Left forelimb (tissue), 1 donor: Measurements from ENCODE around the gene ALKBH2.

Source experiments
- DNase-seq: peaks from one replicate; pipeline ENCODE4 v3.0.0-alpha.2; 2018; ENCODE audit warnings: low spot score

The ALKBH2 gene

DNA sequence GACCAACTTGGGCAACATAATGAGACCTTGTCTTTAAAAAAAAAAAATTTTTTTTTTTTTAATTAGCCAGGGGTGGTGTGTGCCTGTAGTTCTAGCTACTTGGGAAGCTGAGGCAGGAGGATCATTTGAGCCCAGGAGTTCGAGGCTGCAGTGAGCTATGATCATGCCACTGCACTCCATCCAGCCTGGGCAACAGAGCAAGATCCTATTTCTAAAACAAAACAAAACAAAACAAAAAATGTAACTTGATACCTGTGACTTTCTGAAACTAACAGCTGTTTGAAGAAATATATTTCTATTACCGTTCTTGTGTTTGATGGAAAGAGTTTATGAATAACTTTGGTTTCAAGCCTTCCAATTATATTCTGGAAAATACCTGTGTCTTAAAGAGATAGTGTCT lies 21.4 kb upstream of the ALKBH2 start:
- DNase-seq: no peak

DNA sequence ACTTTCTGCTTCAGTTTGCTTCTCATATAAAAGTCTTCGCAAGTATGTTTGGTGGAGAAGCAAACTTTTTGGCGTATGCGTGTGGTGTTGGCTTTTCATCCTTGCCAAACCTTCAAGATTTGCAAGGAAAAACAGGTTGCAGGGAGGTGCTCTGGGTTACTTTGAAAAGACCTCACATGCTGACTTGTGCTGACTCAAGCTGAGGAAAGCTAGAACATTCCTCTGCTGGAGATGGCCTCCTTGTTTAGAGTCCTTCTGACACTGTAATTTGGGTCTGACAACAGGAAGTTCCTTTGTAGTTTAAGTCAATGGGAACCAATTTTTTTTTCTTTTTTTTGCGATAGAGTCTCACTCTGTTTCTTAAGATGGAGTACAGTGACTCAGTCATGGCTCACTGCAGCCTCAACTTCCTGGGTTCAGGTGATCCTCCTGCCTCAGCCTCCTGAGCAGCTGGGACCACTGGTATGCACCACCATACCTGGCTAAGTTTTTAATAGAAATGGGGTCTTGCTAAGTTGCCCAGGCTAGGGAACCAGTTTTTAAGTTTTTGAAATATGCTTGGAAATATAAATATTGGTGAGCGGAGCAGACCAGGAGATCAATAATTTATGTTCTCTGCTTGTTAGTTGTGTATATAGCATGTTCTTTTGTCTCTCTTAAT lies 20.5 kb upstream of the ALKBH2 start:
- DNase-seq: no peak

DNA sequence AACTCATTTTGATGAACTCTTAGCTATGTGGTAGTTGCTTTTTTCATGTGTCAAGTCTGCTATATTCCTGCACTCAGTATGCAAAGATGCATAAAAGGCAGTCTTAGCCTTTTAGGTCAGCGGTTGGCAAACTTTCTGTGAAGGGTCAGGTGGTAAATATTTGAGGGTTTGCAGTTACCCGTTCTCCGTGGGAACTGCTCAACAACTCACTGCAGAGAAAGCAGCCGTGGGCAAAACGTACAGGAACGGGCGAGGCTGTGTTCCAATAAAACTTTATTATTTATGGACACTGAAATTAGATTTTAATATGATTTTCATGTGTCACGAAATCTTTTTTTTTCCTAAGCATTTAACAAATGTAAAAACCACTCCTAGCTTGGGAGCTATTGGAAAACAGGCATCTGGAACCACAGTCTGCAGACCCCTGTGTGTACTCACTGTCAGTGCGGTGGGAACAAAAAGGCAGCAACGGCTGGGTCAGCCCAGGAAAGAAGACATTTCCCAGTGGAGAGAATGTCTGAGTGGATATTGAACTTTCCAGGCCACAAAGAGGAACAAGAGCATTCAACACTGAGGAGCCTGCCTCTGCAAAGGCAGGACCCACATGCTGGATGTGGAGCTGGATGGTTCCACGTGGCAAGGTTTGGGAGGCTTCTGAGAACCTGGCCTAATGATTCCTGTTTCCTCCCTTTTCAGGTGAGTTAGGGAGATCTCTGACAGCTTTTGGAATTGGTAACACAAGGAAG lies 19.6 kb upstream of the ALKBH2 start:
- no peak for DNase-seq

DNA sequence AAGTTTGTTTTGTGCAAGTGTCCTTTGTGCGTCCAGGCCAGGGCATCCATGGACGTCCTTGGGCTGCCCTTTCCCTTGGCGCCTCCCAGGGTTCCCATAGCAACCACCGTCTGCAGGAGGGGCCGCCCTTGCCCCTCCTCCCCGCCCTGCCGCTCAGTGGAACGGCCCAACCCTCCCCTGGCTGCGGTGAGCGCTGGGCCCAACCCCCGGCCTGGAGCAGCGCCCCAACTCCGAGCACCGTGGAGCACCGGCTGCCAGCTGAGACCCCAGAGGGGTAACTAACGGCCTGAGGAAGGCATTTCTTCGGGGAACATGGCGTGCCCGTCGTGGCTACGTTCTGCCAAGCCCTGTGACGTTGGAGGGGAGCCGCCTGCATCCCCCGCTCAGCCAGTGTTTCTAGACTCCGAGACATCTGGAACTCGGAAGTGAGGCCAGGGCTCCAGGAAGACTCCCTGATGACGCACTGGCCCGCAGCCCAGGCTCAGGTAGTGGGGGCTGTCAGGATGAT lies 17.8 kb upstream of the ALKBH2 start:
- DNase-seq: peak; percentile 89

DNA sequence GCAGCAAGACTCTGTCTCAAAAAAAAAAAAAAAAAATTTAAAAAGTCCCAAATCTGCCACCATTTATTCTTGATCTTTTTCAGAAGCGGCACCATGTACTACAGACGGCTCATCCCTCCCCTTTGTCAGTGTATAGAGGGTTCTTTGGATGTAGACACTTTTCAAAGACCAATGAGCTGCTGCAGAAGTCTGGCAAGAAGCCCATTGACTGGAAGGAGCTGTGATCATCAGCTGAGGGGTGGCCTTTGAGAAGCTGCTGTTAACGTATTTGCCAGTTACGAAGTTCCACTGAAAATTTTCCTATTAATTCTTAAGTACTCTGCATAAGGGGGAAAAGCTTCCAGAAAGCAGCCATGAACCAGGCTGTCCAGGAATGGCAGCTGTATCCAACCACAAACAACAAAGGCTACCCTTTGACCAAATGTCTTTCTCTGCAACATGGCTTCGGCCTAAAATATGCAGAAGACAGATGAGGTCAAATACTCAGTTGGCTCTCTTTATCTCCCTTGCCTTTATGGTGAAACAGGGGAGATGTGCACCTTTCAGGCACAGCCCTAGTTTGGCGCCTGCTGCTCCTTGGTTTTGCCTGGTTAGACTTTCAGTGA lies 16.6 kb upstream of the ALKBH2 start:
- no peak for DNase-seq

DNA sequence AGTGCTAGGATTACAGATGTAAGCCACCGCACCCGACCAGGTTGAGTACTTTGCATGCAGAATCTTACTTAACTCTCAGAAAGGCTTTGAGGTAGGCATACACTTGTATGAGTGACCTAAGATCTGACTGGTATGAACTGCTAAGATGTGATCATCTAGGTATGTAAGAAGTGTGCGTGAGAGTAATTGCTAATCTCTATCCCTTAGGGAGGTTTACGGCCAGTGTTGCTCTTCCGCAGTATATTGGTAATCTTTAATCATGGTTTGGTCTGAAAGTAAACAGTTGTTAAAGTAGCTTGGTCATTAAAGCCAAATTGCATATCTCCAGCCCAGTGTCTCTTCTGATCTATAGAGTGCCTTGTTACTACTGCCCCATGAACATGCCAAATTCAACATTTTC lies 11.9 kb upstream of the ALKBH2 start:
- no peak for DNase-seq

DNA sequence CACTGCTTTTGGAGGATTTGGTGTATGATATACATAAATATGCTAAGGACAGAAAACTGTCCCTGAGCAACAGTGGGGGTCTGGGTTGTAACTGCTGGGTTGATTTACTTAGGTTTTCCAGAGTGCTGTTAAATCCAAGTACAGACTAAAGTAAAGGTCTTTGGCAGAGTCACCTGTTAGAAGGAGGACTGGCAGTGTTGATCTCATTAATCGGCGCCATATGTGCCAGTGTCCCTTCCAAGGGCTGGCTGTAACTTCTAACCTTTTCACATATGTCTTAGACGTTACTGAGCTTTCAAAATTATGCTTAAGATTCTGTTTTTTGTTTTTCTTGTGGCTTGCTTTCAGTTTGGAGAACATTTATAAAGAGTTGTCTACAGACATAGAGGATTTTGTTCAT lies 9.2 kb upstream of the ALKBH2 start:
- no peak for DNase-seq

DNA sequence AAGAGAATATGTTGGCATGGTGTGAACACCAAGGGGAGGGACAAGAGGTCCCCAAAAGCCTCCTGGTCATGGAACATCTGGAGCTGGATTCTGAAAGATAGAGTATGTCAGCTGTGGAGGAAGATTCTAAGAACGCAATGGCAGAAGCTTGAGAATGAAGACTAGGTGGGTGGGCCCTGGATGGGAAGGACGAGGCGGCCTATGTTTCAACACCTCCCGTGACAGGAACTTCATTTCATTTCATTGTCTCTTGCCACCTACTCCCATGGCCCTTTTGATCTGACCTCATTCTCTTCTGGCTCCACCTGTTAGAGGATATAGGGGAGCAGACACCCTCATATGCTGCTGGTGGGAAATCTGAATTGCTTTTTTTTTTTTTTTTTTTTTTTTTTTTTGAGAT lies 7.5 kb upstream of the ALKBH2 start:
- no peak for DNase-seq

DNA sequence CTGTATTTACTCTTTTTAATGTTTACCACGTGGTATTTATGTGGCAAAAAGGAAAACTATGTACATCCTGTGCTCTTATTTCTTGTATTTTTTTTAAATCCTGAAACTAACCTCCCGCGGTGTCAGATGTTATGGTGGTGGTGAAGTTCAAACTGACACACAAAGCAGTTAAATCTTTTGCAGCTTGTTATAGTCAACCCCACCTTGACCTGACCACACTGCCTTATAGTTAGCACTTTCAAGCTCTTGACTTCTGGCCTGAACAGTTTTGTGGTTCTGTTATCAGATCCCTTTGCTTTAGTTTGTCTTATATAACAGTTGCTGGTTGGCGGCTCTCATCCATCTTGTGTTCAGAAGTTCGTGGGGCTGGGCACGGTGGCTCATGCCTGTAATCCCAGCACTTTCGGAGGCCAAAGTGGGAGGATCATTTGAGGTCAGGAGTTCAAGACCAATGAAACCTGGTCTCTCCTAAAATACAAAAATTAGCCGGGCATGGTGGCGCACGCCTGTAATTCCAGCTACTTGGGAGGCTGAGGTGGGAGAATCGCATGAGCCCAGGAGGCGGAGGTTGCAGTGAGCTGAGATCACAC lies 6.3 kb upstream of the ALKBH2 start:
- DNase-seq: no peak

DNA sequence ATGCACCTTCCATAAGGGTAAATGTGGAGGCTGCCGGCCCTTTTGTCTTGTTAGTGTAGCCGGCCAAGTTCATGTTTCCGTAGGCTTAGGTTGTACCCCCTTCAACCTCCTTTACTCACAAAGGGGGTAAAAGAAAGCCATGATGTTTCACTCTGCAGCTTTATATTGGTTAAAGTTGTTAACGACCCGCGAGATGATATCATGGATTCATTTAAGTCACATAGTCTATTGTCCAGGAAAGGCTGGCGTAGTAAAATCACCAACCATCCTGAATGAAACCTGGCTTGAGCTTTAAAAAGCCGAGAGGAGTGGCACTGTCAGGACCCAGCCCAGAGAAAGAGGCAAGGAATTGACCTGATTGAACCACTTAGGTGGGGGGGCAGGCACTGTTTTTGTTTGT lies 5.4 kb upstream of the ALKBH2 start:
- DNase-seq: no peak

DNA sequence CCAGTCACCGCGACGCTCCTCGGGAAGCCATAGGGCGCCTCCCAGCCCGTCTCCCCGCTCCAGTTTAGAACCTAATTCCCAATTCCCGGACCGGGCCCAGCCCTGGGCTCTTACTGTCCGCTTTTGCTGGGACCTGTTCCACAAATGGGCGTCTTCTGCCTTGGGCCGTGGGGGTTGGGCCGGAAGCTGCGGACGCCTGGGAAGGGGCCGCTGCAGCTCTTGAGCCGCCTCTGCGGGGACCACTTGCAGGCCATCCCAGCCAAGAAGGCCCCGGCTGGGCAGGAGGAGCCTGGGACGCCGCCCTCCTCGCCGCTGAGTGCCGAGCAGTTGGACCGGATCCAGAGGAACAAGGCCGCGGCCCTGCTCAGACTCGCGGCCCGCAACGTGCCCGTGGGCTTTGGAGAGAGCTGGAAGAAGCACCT lies 4.9 kb upstream of the ALKBH2 start:
- no peak for DNase-seq

DNA sequence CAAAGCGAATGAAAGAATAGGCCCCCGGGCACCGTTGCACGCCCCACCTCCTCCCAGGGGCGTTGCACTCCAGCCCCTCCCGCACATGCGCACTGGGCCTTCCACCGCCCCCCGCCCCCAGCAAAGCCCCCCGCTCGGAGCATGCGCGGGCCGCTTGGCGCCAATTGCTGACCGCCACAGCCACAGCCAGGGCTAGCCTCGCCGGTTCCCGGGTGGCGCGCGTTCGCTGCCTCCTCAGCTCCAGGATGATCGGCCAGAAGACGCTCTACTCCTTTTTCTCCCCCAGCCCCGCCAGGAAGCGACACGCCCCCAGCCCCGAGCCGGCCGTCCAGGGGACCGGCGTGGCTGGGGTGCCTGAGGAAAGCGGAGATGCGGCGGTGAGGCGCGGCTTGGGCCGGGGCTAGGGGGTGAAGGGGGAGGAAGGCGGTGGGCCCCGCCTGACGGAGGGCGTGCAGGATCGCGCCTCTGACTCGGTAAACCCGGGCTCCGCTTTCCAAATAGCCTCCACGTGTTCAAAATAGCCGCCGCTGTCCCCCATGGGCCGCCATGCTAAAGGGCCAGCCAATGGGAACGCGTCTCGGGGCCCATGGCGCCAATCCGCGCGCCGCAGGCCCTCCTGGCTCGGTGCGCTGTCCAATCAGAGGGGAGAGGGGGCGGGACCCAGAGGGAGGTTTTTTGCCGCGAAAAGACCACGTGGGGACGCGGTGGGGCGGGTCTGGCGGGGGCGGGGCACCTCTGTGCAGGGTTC lies 4.3 kb upstream of the ALKBH2 start, which contains the start of gene UNG:
UNG (plus strand) TSS at position 163 of the 748 bp plus-strand sequence; CDS start at position 246, 83 bp downstream.
- peak; percentile 99 for DNase-seq

DNA sequence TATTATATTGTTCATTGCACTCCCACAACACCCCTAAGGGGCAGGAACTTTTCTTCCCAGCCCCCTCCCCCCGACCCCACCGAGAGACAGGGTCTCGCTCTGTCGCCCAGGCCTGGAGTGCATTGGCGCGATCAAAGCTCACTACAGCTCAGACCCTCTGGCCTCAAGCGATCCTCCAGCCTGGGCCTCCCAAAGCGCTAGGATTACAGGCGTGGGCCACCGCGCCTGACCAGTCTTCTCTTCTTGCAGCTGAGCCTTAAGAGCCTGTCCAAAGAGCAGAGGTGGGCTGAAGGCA lies 3.8 kb upstream of the ALKBH2 start:
- no peak for DNase-seq

DNA sequence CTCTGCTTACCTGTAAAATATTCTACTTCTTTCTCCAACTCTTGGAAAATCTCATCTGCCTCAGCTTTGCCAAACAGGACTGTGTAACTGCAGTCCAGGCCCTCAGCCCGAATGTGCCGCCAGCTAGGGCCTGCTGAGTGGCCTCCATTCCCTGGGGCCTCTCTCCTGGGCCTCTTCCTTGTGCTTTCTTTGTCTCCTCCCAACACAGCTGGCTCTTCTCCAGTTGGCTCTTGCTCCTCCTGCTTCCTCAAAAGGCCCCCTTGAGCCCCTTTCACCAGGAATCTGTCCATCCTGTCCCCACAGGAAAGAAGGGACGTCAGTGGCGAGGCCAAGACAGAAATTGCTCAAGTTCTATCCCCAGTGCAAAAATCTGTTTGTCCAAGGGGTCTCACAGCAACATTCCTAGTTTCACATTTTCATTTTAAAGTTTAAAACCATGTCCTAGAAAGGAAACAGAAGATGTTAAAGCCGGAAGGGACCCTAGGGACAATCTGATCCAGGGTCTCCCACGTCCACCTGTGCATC lies 713 bp downstream of the ALKBH2 start:
- no peak for DNase-seq

DNA sequence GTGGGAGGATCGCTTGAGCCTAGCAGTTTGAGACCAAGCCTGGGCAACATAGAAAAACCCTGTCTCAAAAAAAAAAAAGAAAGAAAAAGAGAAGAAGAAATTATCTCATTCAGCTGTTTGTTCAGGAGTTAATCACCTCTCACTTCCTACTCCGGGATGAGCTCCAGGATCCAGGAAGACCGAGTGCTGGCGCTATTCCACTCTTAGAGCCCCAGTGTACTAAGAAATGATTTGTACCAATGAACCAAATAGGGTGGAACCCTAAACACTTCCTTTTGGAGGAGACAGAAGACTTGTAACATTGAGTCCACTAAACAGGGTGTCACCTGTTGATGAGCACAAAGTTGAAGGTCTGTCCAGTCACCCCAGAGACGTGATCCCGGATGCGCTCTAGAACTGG lies 3.6 kb downstream of the ALKBH2 start:
- DNase-seq: no peak

DNA sequence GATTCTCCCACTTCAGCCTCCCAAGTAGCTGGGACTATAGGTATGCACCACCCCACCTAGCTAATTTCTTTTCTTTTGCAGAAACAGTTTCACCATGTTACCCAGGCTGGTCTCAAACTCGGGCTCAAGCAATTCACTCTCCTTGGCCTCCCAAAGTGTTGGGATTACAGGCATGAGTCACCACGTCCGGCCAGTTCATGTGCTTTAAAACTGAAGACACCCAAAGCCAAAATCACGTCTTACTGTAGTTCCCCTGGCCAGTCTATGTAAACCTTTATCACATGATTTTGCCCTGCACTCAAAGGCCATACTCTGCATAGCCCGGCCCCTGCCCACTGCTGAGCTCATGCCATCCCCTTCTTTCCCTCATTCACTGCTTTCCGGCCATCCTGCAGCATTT lies 4.5 kb downstream of the ALKBH2 start:
- DNase-seq: no peak

DNA sequence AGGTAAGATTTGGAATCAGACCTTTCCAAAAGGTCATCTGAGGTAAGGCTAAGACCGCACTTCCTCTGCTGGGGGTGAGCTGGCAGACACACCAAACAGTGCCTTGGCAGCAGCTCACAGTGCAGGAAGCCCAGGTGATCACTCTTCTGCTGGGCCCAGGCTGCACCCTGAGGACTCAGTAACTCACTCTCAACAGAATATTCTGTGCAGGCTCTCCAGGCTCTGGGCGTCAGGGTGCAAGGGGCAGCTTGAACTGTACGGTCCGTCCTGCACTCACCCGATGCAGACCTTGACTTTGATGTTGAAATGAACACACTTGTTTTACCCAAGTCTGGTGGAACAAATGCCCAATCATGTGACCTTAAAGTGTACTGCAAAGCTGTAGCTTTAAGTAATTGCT lies 6.0 kb downstream of the ALKBH2 start:
- DNase-seq: no peak

DNA sequence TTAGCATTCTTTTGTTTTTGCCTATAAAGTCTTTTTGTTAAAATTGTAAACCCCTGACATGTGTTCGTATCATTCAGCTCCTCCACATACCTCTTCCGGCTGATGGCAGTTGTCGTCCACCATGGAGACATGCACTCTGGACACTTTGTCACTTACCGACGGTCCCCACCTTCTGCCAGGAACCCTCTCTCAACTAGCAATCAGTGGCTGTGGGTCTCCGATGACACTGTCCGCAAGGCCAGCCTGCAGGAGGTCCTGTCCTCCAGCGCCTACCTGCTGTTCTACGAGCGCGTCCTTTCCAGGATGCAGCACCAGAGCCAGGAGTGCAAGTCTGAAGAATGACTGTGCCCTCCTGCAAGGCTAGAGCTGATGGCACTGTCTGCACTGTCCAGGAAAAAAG lies 7.7 kb downstream of the ALKBH2 start:
- DNase-seq: no peak

DNA sequence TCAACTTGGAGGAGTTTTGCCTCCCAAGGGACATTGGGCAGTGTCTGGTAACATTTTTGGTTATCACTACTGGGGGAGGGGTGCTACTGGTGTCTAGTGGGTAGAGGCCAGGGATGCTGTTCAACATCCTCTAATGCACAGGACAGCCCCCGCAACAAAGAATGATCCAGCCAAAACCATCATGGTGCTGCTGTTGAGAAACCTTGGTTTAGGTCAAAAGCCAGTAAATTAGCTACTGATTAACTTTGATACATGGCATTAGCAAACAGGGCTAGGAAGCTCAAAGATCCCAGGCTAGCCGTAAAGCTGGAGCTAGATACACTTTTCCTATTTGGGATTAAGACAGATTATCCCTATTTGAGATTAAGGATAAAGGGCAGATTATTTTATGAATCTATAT lies 8.8 kb downstream of the ALKBH2 start:
- DNase-seq: no peak

DNA sequence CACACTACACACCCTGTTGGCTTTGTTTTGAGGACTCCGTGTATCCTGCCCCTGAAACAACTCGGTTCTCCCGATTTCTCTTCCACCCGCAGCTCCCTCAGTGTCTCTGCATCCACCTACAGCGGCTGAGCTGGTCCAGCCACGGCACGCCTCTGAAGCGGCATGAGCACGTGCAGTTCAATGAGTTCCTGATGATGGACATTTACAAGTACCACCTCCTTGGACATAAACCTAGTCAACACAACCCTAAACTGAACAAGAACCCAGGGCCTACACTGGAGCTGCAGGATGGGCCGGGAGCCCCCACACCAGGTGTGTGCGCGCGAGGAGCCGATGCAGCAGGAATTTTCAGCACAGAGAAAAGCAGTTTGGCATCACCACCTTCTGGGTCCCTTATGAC lies 10.5 kb downstream of the ALKBH2 start:
- DNase-seq: no peak

DNA sequence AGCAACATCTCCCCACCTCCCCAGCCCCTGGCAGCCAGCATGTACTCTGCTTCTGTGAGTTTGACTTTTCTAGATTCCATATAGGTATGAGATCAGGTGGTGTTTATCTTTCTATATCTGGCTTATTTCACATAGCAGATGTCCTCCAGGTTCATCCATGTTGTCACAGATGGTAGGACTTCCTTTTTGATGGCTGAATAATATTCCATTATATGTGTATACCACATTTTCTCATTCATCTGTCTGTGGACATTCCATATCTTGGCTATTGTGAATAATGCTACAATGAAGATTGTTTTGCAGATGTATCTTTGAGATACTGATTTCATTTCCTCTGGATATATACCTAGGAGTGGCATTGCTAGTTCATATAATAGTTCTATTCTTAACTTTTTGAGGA lies 18.4 kb downstream of the ALKBH2 start:
- no peak for DNase-seq
